ENCODE measurements around the gene UGCG. TPM values are rescaled to one million over a fixed set of nuclear protein-coding genes. Genes with fewer than 3 reads are reported as not detected.

UGCG gene
- total and polyA plus RNA-seq, 9 of the 15 experiments (the other 6 are each of a cell fraction or from before 2014, with no cell fraction given) = 20.0 to 40.3 (median 29.2) TPM

- TF ChIP-seq GTF3C2 (IDR thresholded peaks at IDR 0.05; ENCODE audit: borderline replicate concordance, extremely low read depth, insufficient read length) (no peak), CLOCK (CRISPR knock-in tag; IDR thresholded peaks at IDR 0.05; ENCODE audit: borderline replicate concordance) (no peak), SNRNP70 (optimal IDR thresholded peaks at IDR 0.05; ENCODE audit: low read depth, low read length) (no peak), POLR2B (IDR thresholded peaks at IDR 0.05; ENCODE audit: low read depth, partially characterized antibody) (no peak), L3MBTL2 (IDR thresholded peaks at IDR 0.05) (peak; percentile 25; the same call in 1 of the 2 replicates), KAT8 (IDR thresholded peaks at IDR 0.05; ENCODE audit: low read depth) (no peak), HDAC1 (IDR thresholded peaks at IDR 0.05) (no peak), ZNF143 (CRISPR knock-in tag; IDR thresholded peaks at IDR 0.05) (no peak), ZNF695 (CRISPR knock-in tag; IDR thresholded peaks at IDR 0.05) (no peak), RBFOX2 (IDR thresholded peaks at IDR 0.05; ENCODE audit: low read depth, low read length) (no peak), U2AF2 (optimal IDR thresholded peaks at IDR 0.05; ENCODE audit: low read depth, low read length) (no peak), MIER1 (IDR thresholded peaks at IDR 0.05; ENCODE audit: low read depth) (no peak), MYNN (IDR thresholded peaks at IDR 0.05) (no peak), MYNN (CRISPR knock-in tag; IDR thresholded peaks at IDR 0.05) (no peak), FOXA1 (IDR thresholded peaks at IDR 0.05; ENCODE audit: borderline replicate concordance) (no peak), ZNF398 (CRISPR knock-in tag; IDR thresholded peaks at IDR 0.05) (no peak), ZNF212 (CRISPR knock-in tag; IDR thresholded peaks at IDR 0.05) (no peak), EP300 (IDR thresholded peaks at IDR 0.05; ENCODE audit: low read length) (peak; percentile 92), FOXJ2 (tag; IDR thresholded peaks at IDR 0.05) (peak; percentile 56; the same call in 1 of the 2 replicates), CHCHD3 (CRISPR knock-in tag; IDR thresholded peaks at IDR 0.05) (no peak), LARP7 (IDR thresholded peaks at IDR 0.05) (no peak), TSC22D4 (tag; IDR thresholded peaks at IDR 0.05) (no peak), NCOA1 (IDR thresholded peaks at IDR 0.05; ENCODE audit: low read depth) (peak; percentile 54; the same call in 1 of the 2 replicates), NR2C2 (CRISPR knock-in tag; IDR thresholded peaks at IDR 0.05) (no peak), NR2C2 (tag; IDR thresholded peaks at IDR 0.05) (peak; percentile 48; the same call in 1 of the 2 replicates)
Measured at GRCh38 chr9:111891910-111892499, 4.6 kb upstream of the UGCG start (continued).
